HG02588 (cell line): ENCODE results near the gene TLE4.

Source experiments
- ATAC-seq: cut with Tn5 transposase; IDR thresholded peaks from one replicate; pipeline ENCODE4 v1.9.1; 2021; ENCODE audit warnings: mild to moderate bottlenecking, moderate library complexity; ENCODE audit not compliant: unreplicated experiment

Gene TLE4

GRCh38 chr9:79570448-79571308, 1.1 kb upstream of the TLE4 start:
- no peak for ATAC-seq

DNA sequence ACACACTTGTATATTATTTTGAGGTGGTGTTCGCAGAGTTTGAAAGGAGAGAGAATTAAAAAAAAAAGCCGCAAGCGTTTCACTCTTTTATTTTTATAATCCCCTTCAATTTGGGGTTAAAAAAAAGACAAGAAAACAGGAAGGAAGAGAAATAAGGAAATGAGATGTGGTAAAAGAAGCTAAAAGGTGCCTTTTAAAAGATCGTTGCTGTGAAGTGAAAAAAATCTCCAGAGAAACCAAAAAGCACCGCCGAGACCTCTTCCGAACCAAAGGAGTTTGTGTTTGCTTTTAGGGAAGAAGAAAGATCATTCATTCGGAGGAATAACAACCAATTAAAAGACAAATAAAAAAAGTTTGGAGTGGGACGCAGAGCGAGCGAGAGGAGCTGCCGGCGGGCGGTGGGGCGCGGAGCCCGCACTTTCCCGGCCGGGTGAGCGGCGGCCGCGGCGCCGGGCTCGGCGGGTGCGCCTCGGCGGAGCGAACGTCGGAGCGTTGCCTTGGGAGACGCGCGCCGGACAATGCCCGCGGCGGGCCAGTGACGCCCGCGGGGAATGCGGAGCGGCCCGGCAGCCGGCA, 355 bp downstream of the TLE4 start:
- no peak for ATAC-seq

DNA sequence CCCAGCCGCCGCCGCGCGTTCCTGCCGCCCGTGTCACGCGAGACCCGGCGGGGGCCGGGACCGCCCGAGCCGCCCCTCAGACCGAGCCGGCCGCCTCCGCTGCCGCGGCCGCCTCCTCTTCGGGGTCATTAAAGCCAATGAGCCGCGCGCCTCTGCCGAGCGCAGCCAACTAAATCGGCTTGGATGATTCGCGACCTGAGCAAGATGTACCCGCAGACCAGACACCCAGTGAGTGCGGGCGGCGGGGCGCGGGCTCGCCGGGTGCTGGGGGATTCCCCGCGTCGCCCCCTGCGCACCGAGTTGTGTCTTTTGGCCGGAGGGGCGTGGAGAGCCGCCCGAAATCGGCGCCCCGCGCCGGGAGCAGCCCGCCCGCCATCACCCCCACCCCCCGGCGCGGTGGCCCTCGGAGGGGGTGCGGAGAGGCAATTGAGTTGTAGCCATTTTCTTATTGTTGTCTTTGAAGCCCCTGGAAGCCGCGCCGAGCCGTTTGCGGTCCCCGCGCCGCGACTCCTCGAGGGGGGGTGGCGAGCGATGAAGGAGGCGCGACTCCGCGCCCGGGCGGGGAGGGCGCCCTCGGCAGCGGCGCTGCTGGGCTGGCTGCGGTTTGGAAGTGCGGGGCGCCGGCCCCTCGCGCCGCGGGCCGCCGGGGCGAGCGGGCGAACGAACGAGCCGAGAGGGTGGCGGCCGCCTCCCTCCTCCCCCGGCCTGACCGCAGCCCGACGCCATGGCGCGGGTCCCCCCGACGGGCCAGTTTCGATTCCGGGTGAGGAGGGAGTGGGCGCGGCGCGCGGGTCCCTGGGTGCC, 1.0 kb downstream of the TLE4 start:
- no peak for ATAC-seq

GRCh38 chr9:79573412-79573923, 1.7 kb downstream of the TLE4 start:
- no peak for ATAC-seq

DNA sequence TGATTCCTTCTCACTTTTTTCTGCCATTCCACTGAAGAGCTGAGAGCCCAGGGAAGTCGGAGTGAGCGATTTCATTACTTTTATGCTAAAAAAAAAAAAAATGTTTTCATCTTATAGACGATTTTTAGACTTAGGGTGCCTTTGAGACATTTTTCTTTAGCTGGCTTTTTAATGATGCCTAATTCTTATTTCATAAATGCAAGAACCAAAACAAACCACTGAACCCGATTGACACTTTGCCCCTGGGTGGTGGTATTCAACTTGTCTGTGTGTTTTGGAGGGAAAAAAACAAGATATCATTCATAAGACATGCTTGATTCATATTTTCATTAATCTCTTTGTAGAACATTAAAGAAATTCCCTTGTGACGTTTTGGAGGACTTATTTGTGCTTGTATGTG, 2.4 kb downstream of the TLE4 start:
- ATAC-seq, result no peak

DNA sequence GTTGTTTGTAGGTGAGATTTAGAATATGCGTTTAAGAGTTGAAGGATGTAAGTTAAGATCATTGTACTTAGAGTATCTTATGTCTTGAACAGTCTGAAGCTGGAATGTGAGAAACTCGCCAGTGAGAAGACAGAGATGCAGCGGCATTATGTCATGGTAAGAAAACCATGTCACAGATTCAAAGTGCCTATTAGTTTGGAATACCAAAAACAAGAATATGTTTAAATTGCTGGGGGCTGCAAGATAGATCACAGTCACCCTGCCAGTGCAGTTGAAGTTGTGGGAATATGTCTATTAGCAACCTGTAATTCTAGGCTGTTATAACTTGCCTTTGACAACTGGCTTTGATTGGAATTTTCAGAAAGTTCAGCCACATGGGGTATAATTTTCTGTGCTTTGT, 3.0 kb downstream of the TLE4 start:
- ATAC-seq, result no peak

DNA sequence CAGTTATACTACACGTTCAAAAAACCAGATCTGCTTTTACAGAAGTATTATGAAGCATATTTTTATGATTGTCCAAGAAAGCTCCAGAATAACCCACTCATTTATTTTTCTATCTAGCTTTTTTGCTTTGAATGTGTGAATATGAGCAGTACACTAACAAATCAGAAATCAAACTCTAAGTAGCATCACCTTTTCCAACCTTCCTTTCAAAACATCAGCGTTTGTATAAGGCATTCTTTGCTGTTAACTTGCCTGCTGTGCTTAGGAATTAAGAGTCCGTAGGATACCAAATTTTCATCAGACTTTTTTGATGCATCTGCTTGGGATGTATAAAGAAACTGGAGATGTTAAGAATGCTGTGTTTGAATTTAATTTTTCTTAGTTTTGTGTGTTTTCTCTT, 3.8 kb downstream of the TLE4 start:
- ATAC-seq, result no peak

- ATAC-seq, result no peak
These were observed 6.4 kb downstream of the TLE4 start for GRCh38 chr9:79577969-79578723.

DNA sequence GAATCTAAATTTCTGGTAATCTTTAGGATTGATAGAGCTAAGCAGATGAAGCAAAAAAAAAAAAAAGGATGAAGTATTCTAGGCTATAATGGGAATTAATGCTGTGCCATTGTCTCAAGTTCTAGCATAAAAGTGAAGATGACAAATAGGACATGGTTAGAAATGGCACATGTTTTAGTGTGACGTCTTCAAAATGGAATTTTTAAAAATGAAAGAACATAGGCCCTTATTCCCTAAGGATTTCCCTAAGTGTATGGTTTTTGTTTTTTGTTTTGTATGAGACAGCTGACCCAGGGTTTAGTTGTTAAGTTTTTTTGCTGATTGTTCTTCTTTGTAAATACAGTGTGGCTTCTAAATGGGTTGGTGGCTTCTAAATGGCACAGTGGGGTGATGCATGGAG, 7.1 kb downstream of the TLE4 start:
- ATAC-seq, result no peak

DNA sequence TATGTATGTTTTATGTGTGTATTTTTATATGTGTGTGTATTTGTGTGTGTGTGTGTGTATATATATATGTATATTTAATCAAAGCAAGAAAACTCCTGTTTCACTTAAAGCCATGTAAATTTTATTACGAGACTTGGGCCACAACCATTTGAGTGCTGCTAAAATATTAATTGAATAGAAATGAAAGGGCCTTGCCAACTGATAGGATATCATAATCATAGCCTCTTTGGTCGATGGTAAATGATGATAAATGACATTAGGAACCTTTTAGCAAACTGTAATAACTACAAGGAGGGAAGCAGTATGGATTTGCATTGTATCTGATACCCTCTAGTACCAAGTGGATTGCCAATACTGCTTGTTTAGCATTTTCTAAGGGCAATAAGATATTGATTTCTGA, 7.9 kb downstream of the TLE4 start:
- ATAC-seq, result no peak

DNA sequence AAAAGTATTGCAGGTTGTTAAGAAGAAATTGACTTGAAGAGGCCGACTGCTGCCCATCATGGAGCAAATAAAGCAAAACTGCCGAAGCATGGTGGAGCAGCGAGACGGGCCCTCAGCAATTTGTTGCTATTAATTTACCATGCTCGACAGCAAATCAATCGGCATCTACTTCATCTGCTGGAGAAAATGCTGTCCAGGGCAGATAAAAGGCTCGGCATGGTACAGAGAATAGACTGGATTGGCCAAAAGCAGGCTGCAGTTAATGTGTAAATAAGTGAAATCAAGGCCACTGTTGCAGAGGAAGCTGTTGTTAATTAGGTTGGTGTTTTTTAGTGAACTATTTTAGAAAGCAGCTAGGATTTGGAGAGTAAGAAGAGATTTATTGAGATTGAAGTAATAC, 8.3 kb downstream of the TLE4 start:
- no peak for ATAC-seq

DNA sequence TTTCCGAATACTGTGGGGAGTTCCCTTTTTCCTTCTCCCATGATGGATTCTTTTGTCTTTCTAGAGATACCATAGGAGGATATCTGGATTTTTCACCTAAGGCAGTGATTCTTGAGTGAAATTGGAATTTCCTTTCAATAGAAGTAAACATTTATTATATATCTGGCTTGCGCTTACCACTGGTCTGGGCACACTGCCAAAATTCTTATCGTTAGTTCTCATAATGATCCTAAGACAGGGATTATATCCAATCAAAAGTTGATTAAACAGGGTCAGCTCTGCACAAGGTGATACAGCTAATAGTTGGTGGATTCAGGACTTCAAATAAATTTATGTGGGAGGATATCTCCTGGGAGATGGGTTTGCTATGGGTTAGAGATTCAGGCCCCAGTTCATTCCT, 9.6 kb downstream of the TLE4 start:
- no peak for ATAC-seq

- no peak for ATAC-seq
These were observed 10.0 kb downstream of the TLE4 start for GRCh38 chr9:79581794-79582193.

DNA sequence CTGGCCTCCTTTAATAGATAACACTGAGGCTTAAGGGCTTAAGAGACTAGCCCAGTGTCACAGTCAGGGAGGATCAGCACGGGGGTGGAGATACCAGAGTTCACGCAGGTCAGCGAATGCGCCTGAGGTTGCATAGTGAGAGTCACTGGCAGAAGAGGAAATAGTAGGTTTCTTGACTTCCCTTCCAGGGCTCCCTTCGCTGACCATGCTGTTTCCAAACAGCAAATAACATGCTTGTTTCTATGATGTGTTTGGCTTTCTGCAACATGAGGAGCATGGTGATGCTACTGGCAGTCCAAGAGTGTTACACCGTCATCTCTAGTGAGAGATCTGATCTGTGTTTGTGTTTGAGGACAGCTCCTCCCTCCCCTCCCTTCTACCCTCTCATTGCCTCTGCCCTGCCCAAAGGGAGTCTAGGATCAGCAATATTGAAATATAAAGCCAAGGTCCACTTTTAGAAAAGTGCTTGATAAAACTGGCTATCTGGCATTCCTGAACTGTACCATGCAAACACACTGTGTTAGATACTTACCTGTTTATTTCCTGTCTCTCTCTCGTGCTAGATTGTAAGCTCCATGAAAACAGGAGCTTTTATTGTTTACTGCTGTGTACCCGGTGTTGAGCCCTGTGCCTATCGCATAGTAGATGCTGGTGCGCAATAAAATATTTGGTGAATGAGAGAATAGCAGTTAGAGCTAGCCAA, 12.3 kb downstream of the TLE4 start:
- no peak for ATAC-seq

GRCh38 chr9:79584655-79584982, 12.9 kb downstream of the TLE4 start:
- ATAC-seq, result no peak

GRCh38 chr9:79588488-79589223, 16.9 kb downstream of the TLE4 start:
- ATAC-seq, result no peak

- ATAC-seq, result no peak
These were observed 19.7 kb downstream of the TLE4 start for GRCh38 chr9:79591458-79591857.

DNA sequence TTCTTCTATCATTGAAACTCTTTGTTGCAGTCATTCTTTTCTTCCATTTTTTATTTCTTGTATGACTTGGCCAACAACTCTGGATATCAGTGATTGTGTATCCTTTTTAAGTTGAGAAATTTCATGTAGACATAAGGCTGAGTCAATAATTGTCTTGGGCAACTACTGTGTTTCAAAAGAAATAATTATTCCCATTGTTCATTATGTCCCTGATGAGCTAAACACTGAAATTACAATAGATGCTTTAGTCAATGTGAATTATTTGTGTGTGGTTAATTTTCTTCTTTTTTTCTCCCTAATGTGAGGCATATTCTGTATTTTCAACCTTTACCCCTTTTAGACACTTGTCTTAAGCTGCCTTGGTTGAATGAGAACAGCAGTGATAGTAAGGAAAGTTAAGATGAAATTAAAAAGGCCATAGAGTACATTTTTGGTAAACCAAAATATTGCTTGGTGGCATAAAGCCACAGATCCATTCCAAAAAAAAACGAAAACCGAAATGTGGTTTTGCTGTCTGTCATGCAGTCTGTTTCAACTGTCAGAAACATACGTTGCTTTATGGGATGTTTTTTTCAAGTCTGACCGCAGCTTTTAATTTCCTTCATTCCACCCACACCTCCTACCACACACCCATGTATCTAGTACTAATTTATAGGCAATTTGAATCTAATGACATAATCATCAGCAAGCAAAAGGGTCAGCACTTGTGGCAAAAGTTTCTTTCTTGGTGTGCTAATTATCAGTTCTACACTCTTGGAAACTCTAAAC, 21.1 kb downstream of the TLE4 start:
- ATAC-seq, result no peak
